H9 (cell line): ENCODE results near the gene LCTL. TPM values are rescaled to one million over a fixed set of nuclear protein-coding genes. Genes with fewer than 3 reads are reported as not detected.

Experiments used
- DNase-seq: peaks from one replicate; pipeline ENCODE4 v3.0.0-alpha.2; 2017
- H2AFZ ChIP-seq: one replicate; pipeline ENCODE4 v1.6.1; 2013; ENCODE audit warnings: mild to moderate bottlenecking, low read length, control low read depth, moderate library complexity
- H2AK5ac ChIP-seq: 2 replicates; pipeline ENCODE4 v1.6.1; 2013; ENCODE audit warnings: low read length, control low read depth, mixed read lengths; ENCODE audit not compliant: insufficient read length
- H2BK120ac ChIP-seq: one replicate; pipeline ENCODE4 v1.6.1; 2013; ENCODE audit warnings: low read depth, mild to moderate bottlenecking, low read length, control low read depth, inconsistent platforms; ENCODE audit not compliant: poor library complexity, severe bottlenecking
- H2BK12ac ChIP-seq: 2 replicates; pipeline ENCODE4 v1.6.1; 2013; ENCODE audit warnings: low read length, control low read depth, mixed read lengths, low read depth; ENCODE audit not compliant: insufficient read length
- H2BK15ac ChIP-seq: 2 replicates; pipeline ENCODE4 v1.6.1; 2013; ENCODE audit warnings: low read depth, low read length, control low read depth
- H2BK20ac ChIP-seq: one replicate; pipeline ENCODE4 v1.6.1; 2013; ENCODE audit warnings: low read depth, mild to moderate bottlenecking, low read length, control low read depth, inconsistent platforms; ENCODE audit not compliant: poor library complexity, severe bottlenecking
- H2BK5ac ChIP-seq: 2 replicates; pipeline ENCODE4 v1.6.1; 2013; ENCODE audit warnings: low read length, control low read depth, mixed read lengths; ENCODE audit not compliant: insufficient read length
- H3K14ac ChIP-seq: 2 replicates; pipeline ENCODE4 v1.6.1; 2013; ENCODE audit warnings: low read length, control low read depth; ENCODE audit not compliant: insufficient read depth
- H3K18ac ChIP-seq: 2 replicates; pipeline ENCODE4 v1.6.1; 2013; ENCODE audit warnings: low read depth, mild to moderate bottlenecking, mixed read lengths, low read length, control low read depth; ENCODE audit not compliant: insufficient read length
- H3K23ac ChIP-seq: 2 replicates; pipeline ENCODE4 v1.6.1; 2013; ENCODE audit warnings: low read length, control low read depth, mixed read lengths, low read depth; ENCODE audit not compliant: insufficient read length
- H3K23me2 ChIP-seq: 2 replicates; pipeline ENCODE4 v1.6.1; 2013; ENCODE audit warnings: low read depth, mild to moderate bottlenecking, mixed read lengths, low read length, control low read depth; ENCODE audit not compliant: insufficient read length, poor library complexity, severe bottlenecking
- H3K27ac ChIP-seq: 2 replicates; pipeline ENCODE4 v1.5.1; 2013; ENCODE audit warnings: low read length, control low read depth, mixed read lengths, low read depth; ENCODE audit not compliant: insufficient read length
- H3K27me3 ChIP-seq: 2 replicates; pipeline ENCODE4 v1.6.1; 2013; ENCODE audit warnings: low read length, control low read depth, inconsistent platforms; ENCODE audit not compliant: insufficient read depth
- H3K4ac ChIP-seq: 2 replicates; pipeline ENCODE4 v1.6.1; 2013; ENCODE audit warnings: low read depth, mild to moderate bottlenecking, control low read depth, inconsistent platforms, low read length, moderate library complexity
- H3K4me1 ChIP-seq: 2 replicates; pipeline ENCODE4 v1.6.1; 2013; ENCODE audit warnings: low read length, control low read depth, inconsistent platforms; ENCODE audit not compliant: insufficient read depth
- H3K4me2 ChIP-seq: 2 replicates; pipeline ENCODE4 v1.6.1; 2013; ENCODE audit warnings: low read length, control low read depth, mixed read lengths; ENCODE audit not compliant: insufficient read length, insufficient read depth
- H3K56ac ChIP-seq: 2 replicates; pipeline ENCODE4 v1.6.1; 2013; ENCODE audit warnings: low read depth, mild to moderate bottlenecking, mixed read lengths, low read length, control low read depth; ENCODE audit not compliant: insufficient read length
- H3K79me1 ChIP-seq: 2 replicates; pipeline ENCODE4 v1.6.1; 2013; ENCODE audit warnings: low read depth, mild to moderate bottlenecking, moderate library complexity, low read length, control low read depth, inconsistent platforms; ENCODE audit not compliant: insufficient read depth, poor library complexity, severe bottlenecking
- H3K79me2 ChIP-seq: 2 replicates; pipeline ENCODE4 v1.6.1; 2013; ENCODE audit warnings: low read length, control low read depth, inconsistent platforms; ENCODE audit not compliant: insufficient read depth
- H3K9ac ChIP-seq: 2 replicates; pipeline ENCODE4 v1.6.1; 2013; ENCODE audit warnings: low read length, control low read depth, mixed read lengths; ENCODE audit not compliant: insufficient read length; ENCODE audit errors: extremely low read depth
- H3K9me3 ChIP-seq: one replicate; pipeline ENCODE4 v1.6.1; 2013; ENCODE audit warnings: low read depth, low read length, inconsistent platforms; ENCODE audit not compliant: control insufficient read depth
- H3T11ph ChIP-seq: one replicate; pipeline ENCODE4 v1.6.1; 2013; ENCODE audit warnings: mild to moderate bottlenecking, low read length, control low read depth, inconsistent platforms
- H4K20me1 ChIP-seq: one replicate; pipeline ENCODE4 v1.6.1; 2013; ENCODE audit not compliant: control insufficient read depth, insufficient read length, insufficient read depth
- H4K5ac ChIP-seq: 2 replicates; pipeline ENCODE4 v1.6.1; 2013; ENCODE audit warnings: low read depth, mild to moderate bottlenecking, mixed read lengths, low read length, control low read depth; ENCODE audit not compliant: insufficient read length
- H4K8ac ChIP-seq: replicated peaks from 2 replicates; pipeline ENCODE4 v1.6.1; 2013; ENCODE audit warnings: low read length, control low read depth, mixed read lengths, low read depth; ENCODE audit not compliant: insufficient read length
- H4K91ac ChIP-seq: 2 replicates; pipeline ENCODE4 v1.6.1; 2013; ENCODE audit warnings: low read depth, mild to moderate bottlenecking, moderate library complexity, mixed read lengths, low read length, control low read depth; ENCODE audit not compliant: insufficient read length
- H3K27ac Mint-ChIP-seq, 3 experiments: 2 replicates in 2 of 3; 3 replicates in 1 of 3; pipeline ENCODE4 v1.8.0; 2020 to 2021; ENCODE audit warnings: mixed read lengths in 3 of 3, mild to moderate bottlenecking in 1 of 3, moderate library complexity in 1 of 3
- H3K27me3 Mint-ChIP-seq: 2 replicates; pipeline ENCODE4 v1.8.0; 2021; ENCODE audit warnings: low read depth, mild to moderate bottlenecking, moderate library complexity, mixed read lengths
- H3K36me3 Mint-ChIP-seq, 3 experiments: 2 replicates in 2 of 3; 3 replicates in 1 of 3; pipeline ENCODE4 v1.8.0; 2020 to 2021; ENCODE audit warnings: low read depth in 3 of 3, mixed read lengths in 3 of 3; ENCODE audit not compliant: insufficient read depth in 1 of 3
- H3K4me1 Mint-ChIP-seq, 2 experiments: 2 replicates each; pipeline ENCODE4 v1.8.0; 2020; ENCODE audit warnings: mixed read lengths in 2 of 2
- H3K4me3 Mint-ChIP-seq, 2 experiments: 2 replicates in 1 of 2; 3 replicates in 1 of 2; pipeline ENCODE4 v1.8.0; 2020 to 2021; ENCODE audit warnings: mild to moderate bottlenecking in 2 of 2, mixed read lengths in 2 of 2, moderate library complexity in 1 of 2
- H3K9me3 Mint-ChIP-seq, 2 experiments: 2 replicates in 1 of 2; 3 replicates in 1 of 2; pipeline ENCODE4 v1.8.0; 2020; ENCODE audit warnings: mild to moderate bottlenecking in 2 of 2, mixed read lengths in 2 of 2, moderate library complexity in 1 of 2
- WGBS: extraction: QIAGEN DNeasy Blood & Tissue Kit; methylation state at CpG from one replicate; pipeline ENCODE4 v1.1.7; 2013; ENCODE audit warnings: missing lambda C conversion rate, low lambda C conversion rate, mixed read lengths; ENCODE audit not compliant: insufficient read length; ENCODE audit errors: extremely low coverage; 5-methylcytosine and 5-hydroxymethylcytosine counted together
- total RNA-seq: library from RNA; stranded (reverse); gene quantifications from 2 replicates; pipeline ENCODE4 v1.2.1, GENCODE V29; 2021
- TF ChIP-seq, protein P1 (sequence below): fragments of 200-600 bp; sonication (generic); conservative IDR thresholded peaks from 3 replicates; pipeline ENCODE4 v1.8.0; 2021; ENCODE audit warnings: antibody characterized with exemption, mild to moderate bottlenecking

Gene LCTL
- total RNA-seq, 1 experiment from 2014 or later, result 2.3 TPM

DNA sequence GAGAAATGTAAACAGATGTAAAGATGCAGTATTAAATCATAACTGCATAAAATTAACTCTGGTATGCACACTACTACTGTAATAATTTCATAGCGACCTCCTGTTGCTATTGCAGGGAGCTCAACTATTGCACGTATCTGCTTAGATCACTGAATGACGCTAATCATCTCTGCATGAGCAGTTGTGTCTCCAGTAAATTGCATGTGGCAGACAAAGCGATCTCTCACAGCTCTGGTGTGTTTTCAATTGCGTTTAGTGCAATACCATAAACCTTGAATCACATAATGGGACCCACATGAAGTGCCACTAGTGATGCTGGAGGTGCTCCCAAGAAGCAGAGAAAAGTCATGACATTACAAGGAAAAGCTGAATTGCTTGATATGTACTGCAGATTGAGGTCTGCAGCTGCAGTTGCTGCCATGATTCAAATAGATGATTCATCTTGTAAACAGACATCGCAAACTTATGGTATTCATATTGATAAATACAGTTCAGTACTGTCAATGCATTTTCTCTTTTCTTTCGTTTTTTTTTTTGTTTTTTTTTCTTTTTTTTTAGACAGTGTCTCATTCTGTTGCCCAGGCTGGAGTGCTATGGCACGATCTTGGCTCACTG is 30.2 kb upstream of the LCTL start:
- no peak overlapping the region for H3K4ac ChIP-seq
- no peak overlapping the region for H4K91ac ChIP-seq
- H2BK120ac ChIP-seq, result no peak overlapping the region
- Mint-ChIP-seq H3K27me3 (no peaks in the 10 kb centered on the region), H3K36me3 (no peaks in the 10 kb centered on the region), H3K9me3 (no peaks in the 10 kb centered on the region), H3K27ac (no peak overlapping the region), H3K4me1 (peaks cover 3 to 11% of the 10 kb centered on the region in 2 experiments; a peak in 3 of 4 replicates), H3K4me3 (no peak overlapping the region)
- no peaks in the 10 kb centered on the region for H3K27me3 ChIP-seq
- H3K56ac ChIP-seq, result no peak overlapping the region
- no peak for DNase-seq
- no peak overlapping the region for H2BK12ac ChIP-seq
- no peak overlapping the region for H3K18ac ChIP-seq
- no peaks in the 10 kb centered on the region for H3K79me1 ChIP-seq
- H2AFZ ChIP-seq, result no peak overlapping the region
- no peak overlapping the region for H3K4me2 ChIP-seq
- WGBS, result no CpG with 5 or more reads among the region's 8 CpGs
- TF ChIP-seq, protein P1, sequence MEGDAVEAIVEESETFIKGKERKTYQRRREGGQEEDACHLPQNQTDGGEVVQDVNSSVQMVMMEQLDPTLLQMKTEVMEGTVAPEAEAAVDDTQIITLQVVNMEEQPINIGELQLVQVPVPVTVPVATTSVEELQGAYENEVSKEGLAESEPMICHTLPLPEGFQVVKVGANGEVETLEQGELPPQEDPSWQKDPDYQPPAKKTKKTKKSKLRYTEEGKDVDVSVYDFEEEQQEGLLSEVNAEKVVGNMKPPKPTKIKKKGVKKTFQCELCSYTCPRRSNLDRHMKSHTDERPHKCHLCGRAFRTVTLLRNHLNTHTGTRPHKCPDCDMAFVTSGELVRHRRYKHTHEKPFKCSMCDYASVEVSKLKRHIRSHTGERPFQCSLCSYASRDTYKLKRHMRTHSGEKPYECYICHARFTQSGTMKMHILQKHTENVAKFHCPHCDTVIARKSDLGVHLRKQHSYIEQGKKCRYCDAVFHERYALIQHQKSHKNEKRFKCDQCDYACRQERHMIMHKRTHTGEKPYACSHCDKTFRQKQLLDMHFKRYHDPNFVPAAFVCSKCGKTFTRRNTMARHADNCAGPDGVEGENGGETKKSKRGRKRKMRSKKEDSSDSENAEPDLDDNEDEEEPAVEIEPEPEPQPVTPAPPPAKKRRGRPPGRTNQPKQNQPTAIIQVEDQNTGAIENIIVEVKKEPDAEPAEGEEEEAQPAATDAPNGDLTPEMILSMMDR, result no peak
- no peak overlapping the region for H4K8ac ChIP-seq
- no peaks in the 10 kb centered on the region for H4K20me1 ChIP-seq
- H3K14ac ChIP-seq, result no peak overlapping the region
- H2BK20ac ChIP-seq, result no peak overlapping the region
- no peak overlapping the region for H3K23ac ChIP-seq
- H3K4me1 ChIP-seq, result no peaks in the 10 kb centered on the region
- no peak overlapping the region for H2BK15ac ChIP-seq
- H3K9ac ChIP-seq, result no peak overlapping the region
- no peaks in the 10 kb centered on the region for H3K23me2 ChIP-seq
- no peak overlapping the region for H4K5ac ChIP-seq
- H3K9me3 ChIP-seq, result no peaks in the 10 kb centered on the region
- H2BK5ac ChIP-seq, result no peak overlapping the region
- no peaks in the 10 kb centered on the region for H3K79me2 ChIP-seq
- H3K27ac ChIP-seq, result no peak overlapping the region
- H2AK5ac ChIP-seq, result no peak overlapping the region
- H3T11ph ChIP-seq, result no peak overlapping the region
